ENCODE results near the gene PLCXD3.

The PLCXD3 gene

GRCh38 chr5:41286165-41286564, 224.2 kb downstream of the PLCXD3 start:
- no peaks in the 10 kb centered on the region for H3K79me2 ChIP-seq (ENCODE audit: insufficient read depth, low read length)
- no peak overlapping the region for H3K4me2 ChIP-seq (ENCODE audit: low read depth, low read length, poor library complexity, severe bottlenecking)
- H3K9me2 ChIP-seq (replicated peaks; ENCODE audit: low read depth, low read length), result no peaks in the 10 kb centered on the region
- no peaks in the 10 kb centered on the region for H3K36me3 ChIP-seq (ENCODE audit: insufficient read depth, low read length)
- TF ChIP-seq, protein P1, sequence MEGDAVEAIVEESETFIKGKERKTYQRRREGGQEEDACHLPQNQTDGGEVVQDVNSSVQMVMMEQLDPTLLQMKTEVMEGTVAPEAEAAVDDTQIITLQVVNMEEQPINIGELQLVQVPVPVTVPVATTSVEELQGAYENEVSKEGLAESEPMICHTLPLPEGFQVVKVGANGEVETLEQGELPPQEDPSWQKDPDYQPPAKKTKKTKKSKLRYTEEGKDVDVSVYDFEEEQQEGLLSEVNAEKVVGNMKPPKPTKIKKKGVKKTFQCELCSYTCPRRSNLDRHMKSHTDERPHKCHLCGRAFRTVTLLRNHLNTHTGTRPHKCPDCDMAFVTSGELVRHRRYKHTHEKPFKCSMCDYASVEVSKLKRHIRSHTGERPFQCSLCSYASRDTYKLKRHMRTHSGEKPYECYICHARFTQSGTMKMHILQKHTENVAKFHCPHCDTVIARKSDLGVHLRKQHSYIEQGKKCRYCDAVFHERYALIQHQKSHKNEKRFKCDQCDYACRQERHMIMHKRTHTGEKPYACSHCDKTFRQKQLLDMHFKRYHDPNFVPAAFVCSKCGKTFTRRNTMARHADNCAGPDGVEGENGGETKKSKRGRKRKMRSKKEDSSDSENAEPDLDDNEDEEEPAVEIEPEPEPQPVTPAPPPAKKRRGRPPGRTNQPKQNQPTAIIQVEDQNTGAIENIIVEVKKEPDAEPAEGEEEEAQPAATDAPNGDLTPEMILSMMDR (conservative IDR thresholded peaks at IDR 0.05; ENCODE audit: low read length), result no peak
- no peak for TF ChIP-seq EZH2phosphoT487 (IDR thresholded peaks at IDR 0.05; ENCODE audit: borderline replicate concordance)
- no peaks in the 10 kb centered on the region for H4K20me1 ChIP-seq (ENCODE audit: insufficient read depth, low read length, poor library complexity, severe bottlenecking)
- H3K4me1 ChIP-seq (ENCODE audit: insufficient read depth, low read length, poor library complexity, severe bottlenecking), result no peaks in the 10 kb centered on the region
- H3K4me3 ChIP-seq (ENCODE audit: low read length, poor library complexity, severe bottlenecking), result no peak overlapping the region
- no peaks in the 10 kb centered on the region for H3K9me3 ChIP-seq (ENCODE audit: insufficient read depth, low read depth, low read length)
- no peaks in the 10 kb centered on the region for H3K27me3 ChIP-seq (ENCODE audit: insufficient read depth, low read length, poor library complexity, severe bottlenecking)
- H2AFZ ChIP-seq (ENCODE audit: low read length), result no peak overlapping the region
- no peaks in the 10 kb centered on the region for H3F3A ChIP-seq (ENCODE audit: low read depth)
- no peak overlapping the region for H3K9ac ChIP-seq (ENCODE audit: low read depth, low read length, poor library complexity, severe bottlenecking)

- no peak overlapping the region for H3K9ac ChIP-seq (ENCODE audit: low read depth, low read length, poor library complexity, severe bottlenecking)
- no peaks in the 10 kb centered on the region for H3K79me2 ChIP-seq (ENCODE audit: insufficient read depth, low read length)
- H2AFZ ChIP-seq (ENCODE audit: low read length), result no peak overlapping the region
- H3K9me3 ChIP-seq (ENCODE audit: insufficient read depth, low read depth, low read length), result no peaks in the 10 kb centered on the region
- H3K27me3 ChIP-seq (ENCODE audit: insufficient read depth, low read length, poor library complexity, severe bottlenecking), result no peaks in the 10 kb centered on the region
- TF ChIP-seq EZH2phosphoT487 (IDR thresholded peaks at IDR 0.05; ENCODE audit: borderline replicate concordance), result no peak
- TF ChIP-seq, protein P1 (conservative IDR thresholded peaks at IDR 0.05; ENCODE audit: low read length), result no peak
- H3K4me2 ChIP-seq (ENCODE audit: low read depth, low read length, poor library complexity, severe bottlenecking), result no peak overlapping the region
- no peaks in the 10 kb centered on the region for H3K9me2 ChIP-seq (replicated peaks; ENCODE audit: low read depth, low read length)
- no peaks in the 10 kb centered on the region for H3F3A ChIP-seq (ENCODE audit: low read depth)
- H3K36me3 ChIP-seq (ENCODE audit: insufficient read depth, low read length), result no peaks in the 10 kb centered on the region
- no peak overlapping the region for H3K4me3 ChIP-seq (ENCODE audit: low read length, poor library complexity, severe bottlenecking)
- no peaks in the 10 kb centered on the region for H3K4me1 ChIP-seq (ENCODE audit: insufficient read depth, low read length, poor library complexity, severe bottlenecking)
- H4K20me1 ChIP-seq (ENCODE audit: insufficient read depth, low read length, poor library complexity, severe bottlenecking), result no peaks in the 10 kb centered on the region
These were observed 225.5 kb downstream of the PLCXD3 start for GRCh38 chr5:41284938-41285337.

DNA sequence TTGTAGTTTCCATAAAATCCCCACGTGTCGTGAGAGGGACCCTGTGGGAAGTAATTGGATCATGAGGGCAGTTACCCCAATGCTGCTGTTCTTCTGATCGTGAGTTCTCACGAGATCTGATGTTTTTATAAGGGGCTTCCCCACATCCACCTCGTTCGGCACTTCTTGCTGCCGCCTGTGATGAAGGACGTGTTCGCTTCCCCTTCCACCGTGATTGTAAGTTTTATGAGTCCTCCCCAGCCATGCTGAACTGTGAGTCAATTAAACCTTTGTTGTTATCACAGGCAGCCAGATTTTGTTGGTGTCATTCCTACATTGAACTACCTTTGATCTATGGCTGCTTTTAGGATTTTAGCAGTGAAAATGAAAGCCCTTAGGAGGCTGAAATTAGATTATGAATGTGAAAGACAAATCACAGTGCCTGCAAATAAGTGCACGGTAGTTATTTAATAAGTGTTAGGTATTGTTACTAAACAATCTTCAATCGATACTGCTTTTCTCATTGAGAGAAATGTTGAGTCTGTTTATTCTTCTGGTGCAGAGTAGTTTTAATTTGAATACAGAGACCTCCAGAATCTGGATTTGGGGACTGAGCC, 229.1 kb downstream of the PLCXD3 start:
- Histone ChIP-seq H3K4me1 (ENCODE audit: insufficient read depth, low read length, poor library complexity, severe bottlenecking) (no peaks in the 10 kb centered on the region), H2AFZ (ENCODE audit: low read length) (no peak overlapping the region), H3K9me2 (replicated peaks; ENCODE audit: low read depth, low read length) (no peaks in the 10 kb centered on the region), H4K20me1 (ENCODE audit: insufficient read depth, low read length, poor library complexity, severe bottlenecking) (no peaks in the 10 kb centered on the region), H3F3A (ENCODE audit: low read depth) (no peaks in the 10 kb centered on the region), H3K4me2 (ENCODE audit: low read depth, low read length, poor library complexity, severe bottlenecking) (no peak overlapping the region), H3K27me3 (ENCODE audit: insufficient read depth, low read length, poor library complexity, severe bottlenecking) (no peaks in the 10 kb centered on the region), H3K4me3 (ENCODE audit: low read length, poor library complexity, severe bottlenecking) (no peak overlapping the region), H3K79me2 (ENCODE audit: insufficient read depth, low read length) (no peaks in the 10 kb centered on the region), H3K36me3 (ENCODE audit: insufficient read depth, low read length) (no peaks in the 10 kb centered on the region), H3K9ac (ENCODE audit: low read depth, low read length, poor library complexity, severe bottlenecking) (no peak overlapping the region), H3K9me3 (ENCODE audit: insufficient read depth, low read depth, low read length) (no peaks in the 10 kb centered on the region)
- TF ChIP-seq, protein P1 (conservative IDR thresholded peaks at IDR 0.05; ENCODE audit: low read length), result no peak
- no peak for TF ChIP-seq EZH2phosphoT487 (IDR thresholded peaks at IDR 0.05; ENCODE audit: borderline replicate concordance)
